Effector memory CD8-positive, alpha-beta T cell (primary cell): ENCODE results near the gene MRPL17.

Experiments used
- ATAC-seq: fragments of 150-1000 bp; cut with Tn5 transposase; replicated peaks from 2 replicates; pipeline ENCODE4 v1.10.0; 2021; ENCODE audit warnings: mild to moderate bottlenecking, moderate library complexity
- DNase-seq, 3 experiments: peaks; one replicate each; pipeline ENCODE4 v3.0.0; 2021
- H3K27ac Mint-ChIP-seq, 2 donors: one replicate each; pipeline ENCODE4 v1.8.0; 2022; ENCODE audit warnings: mild to moderate bottlenecking in 2 of 2, mixed read lengths in 2 of 2, moderate library complexity in 2 of 2
- H3K27me3 Mint-ChIP-seq, 2 donors: one replicate each; pipeline ENCODE4 v1.8.0; 2022; ENCODE audit warnings: mixed read lengths in 2 of 2
- H3K36me3 Mint-ChIP-seq: one replicate; pipeline ENCODE4 v1.8.0; 2022; ENCODE audit warnings: mild to moderate bottlenecking, moderate library complexity, mixed read lengths; ENCODE audit not compliant: insufficient read depth
- H3K4me1 Mint-ChIP-seq, 2 donors: one replicate each; pipeline ENCODE4 v1.8.0; 2022; ENCODE audit warnings: low read depth in 2 of 2, mixed read lengths in 2 of 2
- H3K4me3 Mint-ChIP-seq, 2 donors: one replicate each; pipeline ENCODE4 v1.8.0; 2022; ENCODE audit warnings: mild to moderate bottlenecking in 2 of 2, mixed read lengths in 2 of 2, moderate library complexity in 2 of 2
- H3K9me3 Mint-ChIP-seq, 2 donors: one replicate each; pipeline ENCODE4 v1.8.0; 2022; ENCODE audit warnings: mixed read lengths in 2 of 2

MRPL17 gene

GRCh38 chr11:6642957-6643356 is 40.2 kb downstream of the MRPL17 start:
- peaks cover 0 to 5% of the 10 kb centered on the region in 2 donors for H3K4me1 Mint-ChIP-seq
- no peaks in the 10 kb centered on the region for H3K36me3 Mint-ChIP-seq
- no peak overlapping the region for H3K4me3 Mint-ChIP-seq
- no peak for ATAC-seq
- H3K27ac Mint-ChIP-seq: no peak overlapping the region
- H3K9me3 Mint-ChIP-seq: no peaks in the 10 kb centered on the region
- H3K27me3 Mint-ChIP-seq: no peaks in the 10 kb centered on the region
- no peak for DNase-seq

GRCh38 chr11:6640985-6641701 is 42.0 kb downstream of the MRPL17 start:
- no peaks in the 10 kb centered on the region for H3K27me3 Mint-ChIP-seq
- H3K4me3 Mint-ChIP-seq: no peak overlapping the region
- H3K27ac Mint-ChIP-seq: no peak overlapping the region
- DNase-seq (no peak), ATAC-seq (no peak)
- no peaks in the 10 kb centered on the region for H3K36me3 Mint-ChIP-seq
- H3K4me1 Mint-ChIP-seq: peaks cover 0 to 5% of the 10 kb centered on the region in 2 donors
- no peaks in the 10 kb centered on the region for H3K9me3 Mint-ChIP-seq

GRCh38 chr11:6640036-6640984 is 42.8 kb downstream of the MRPL17 start:
- Mint-ChIP-seq H3K9me3 (no peaks in the 10 kb centered on the region), H3K27me3 (no peaks in the 10 kb centered on the region), H3K4me3 (no peak overlapping the region), H3K27ac (no peak overlapping the region), H3K4me1 (peaks cover 0 to 5% of the 10 kb centered on the region in 2 donors), H3K36me3 (no peaks in the 10 kb centered on the region)
- ATAC-seq (no peak), DNase-seq (no peak)

- H3K4me1 Mint-ChIP-seq: no peaks in the 10 kb centered on the region
- no peak overlapping the region for H3K4me3 Mint-ChIP-seq
- no peaks in the 10 kb centered on the region for H3K27me3 Mint-ChIP-seq
- ATAC-seq (no peak), DNase-seq (no peak)
- no peak overlapping the region for H3K27ac Mint-ChIP-seq
- no peaks in the 10 kb centered on the region for H3K9me3 Mint-ChIP-seq
- no peaks in the 10 kb centered on the region for H3K36me3 Mint-ChIP-seq
Observed at GRCh38 chr11:6638429-6638828, 44.7 kb downstream of the MRPL17 start.

GRCh38 chr11:6637871-6638270 is 45.3 kb downstream of the MRPL17 start:
- Mint-ChIP-seq H3K4me1 (no peaks in the 10 kb centered on the region), H3K36me3 (no peaks in the 10 kb centered on the region), H3K9me3 (no peaks in the 10 kb centered on the region), H3K4me3 (no peak overlapping the region), H3K27me3 (no peaks in the 10 kb centered on the region), H3K27ac (no peak overlapping the region)
- no peak for DNase-seq
- no peak for ATAC-seq

- Mint-ChIP-seq H3K9me3 (no peaks in the 10 kb centered on the region), H3K27ac (no peak overlapping the region), H3K27me3 (no peaks in the 10 kb centered on the region), H3K4me1 (no peaks in the 10 kb centered on the region), H3K36me3 (no peaks in the 10 kb centered on the region), H3K4me3 (no peak overlapping the region)
- ATAC-seq (no peak), DNase-seq (no peak)
Observed at GRCh38 chr11:6636480-6636879, 46.7 kb downstream of the MRPL17 start.

GRCh38 chr11:6635082-6635932 is 47.8 kb downstream of the MRPL17 start:
- no peak for DNase-seq
- H3K4me1 Mint-ChIP-seq: no peaks in the 10 kb centered on the region

GRCh38 chr11:6634534-6634933 is 48.6 kb downstream of the MRPL17 start:
- no peaks in the 10 kb centered on the region for H3K27me3 Mint-ChIP-seq
- H3K9me3 Mint-ChIP-seq: no peaks in the 10 kb centered on the region
- no peak overlapping the region for H3K27ac Mint-ChIP-seq
- H3K4me3 Mint-ChIP-seq: no peak overlapping the region
- DNase-seq (no peak), ATAC-seq (no peak)
- no peaks in the 10 kb centered on the region for H3K4me1 Mint-ChIP-seq
- H3K36me3 Mint-ChIP-seq: no peaks in the 10 kb centered on the region

More at GRCh38 chr11:6635082-6635932, 47.8 kb downstream of the MRPL17 start:
- Mint-ChIP-seq H3K9me3 (no peaks in the 10 kb centered on the region), H3K36me3 (no peaks in the 10 kb centered on the region), H3K27ac (no peak overlapping the region), H3K4me3 (no peak overlapping the region), H3K27me3 (no peaks in the 10 kb centered on the region)
- no peak for ATAC-seq

GRCh38 chr11:6633422-6634408 is 49.4 kb downstream of the MRPL17 start:
- ATAC-seq: no peak
- no peaks in the 10 kb centered on the region for H3K27me3 Mint-ChIP-seq
- H3K4me1 Mint-ChIP-seq: no peaks in the 10 kb centered on the region
- H3K27ac Mint-ChIP-seq: no peak overlapping the region
- no peaks in the 10 kb centered on the region for H3K9me3 Mint-ChIP-seq
- H3K36me3 Mint-ChIP-seq: no peaks in the 10 kb centered on the region
- H3K4me3 Mint-ChIP-seq: no peak overlapping the region
- DNase-seq: no peak

GRCh38 chr11:6632116-6633073 is 50.7 kb downstream of the MRPL17 start:
- H3K27ac Mint-ChIP-seq: no peak overlapping the region

GRCh38 chr11:6631361-6631890 is 51.7 kb downstream of the MRPL17 start:
- DNase-seq (no peak), ATAC-seq (no peak)
- Mint-ChIP-seq H3K4me3 (no peak overlapping the region), H3K27me3 (no peaks in the 10 kb centered on the region), H3K4me1 (peaks cover 8% of the 10 kb centered on the region in 2 donors), H3K9me3 (no peaks in the 10 kb centered on the region), H3K36me3 (no peaks in the 10 kb centered on the region), H3K27ac (peak overlapping the region in 1 of 2 donors; percentile 25)

More at GRCh38 chr11:6632116-6633073, 50.7 kb downstream of the MRPL17 start:
- ATAC-seq: no peak
- no peaks in the 10 kb centered on the region for H3K9me3 Mint-ChIP-seq
- no peak for DNase-seq
- no peak overlapping the region for H3K4me3 Mint-ChIP-seq
- no peaks in the 10 kb centered on the region for H3K27me3 Mint-ChIP-seq
- peaks cover 2% of the 10 kb centered on the region in 2 donors for H3K4me1 Mint-ChIP-seq
- no peaks in the 10 kb centered on the region for H3K36me3 Mint-ChIP-seq
